H9 (cell line): ENCODE data around the gene JARID2. TPM values are rescaled to one million over a fixed set of nuclear protein-coding genes. Genes with fewer than 3 reads are reported as not detected.
A peak's percentile ranks its signal among the peaks of the same experiment; 100 is the strongest.

ENCODE experiments used
- DNase-seq: peaks from one replicate; pipeline ENCODE4 v3.0.0-alpha.2; 2017
- H2AFZ ChIP-seq: one replicate; pipeline ENCODE4 v1.6.1; 2013; ENCODE audit warnings: mild to moderate bottlenecking, low read length, control low read depth, moderate library complexity
- H2AK5ac ChIP-seq: 2 replicates; pipeline ENCODE4 v1.6.1; 2013; ENCODE audit warnings: low read length, control low read depth, mixed read lengths; ENCODE audit not compliant: insufficient read length
- H2BK120ac ChIP-seq: one replicate; pipeline ENCODE4 v1.6.1; 2013; ENCODE audit warnings: low read depth, mild to moderate bottlenecking, low read length, control low read depth, inconsistent platforms; ENCODE audit not compliant: poor library complexity, severe bottlenecking
- H2BK12ac ChIP-seq: 2 replicates; pipeline ENCODE4 v1.6.1; 2013; ENCODE audit warnings: low read length, control low read depth, mixed read lengths, low read depth; ENCODE audit not compliant: insufficient read length
- H2BK15ac ChIP-seq: 2 replicates; pipeline ENCODE4 v1.6.1; 2013; ENCODE audit warnings: low read depth, low read length, control low read depth
- H2BK20ac ChIP-seq: one replicate; pipeline ENCODE4 v1.6.1; 2013; ENCODE audit warnings: low read depth, mild to moderate bottlenecking, low read length, control low read depth, inconsistent platforms; ENCODE audit not compliant: poor library complexity, severe bottlenecking
- H2BK5ac ChIP-seq: 2 replicates; pipeline ENCODE4 v1.6.1; 2013; ENCODE audit warnings: low read length, control low read depth, mixed read lengths; ENCODE audit not compliant: insufficient read length
- H3K14ac ChIP-seq: 2 replicates; pipeline ENCODE4 v1.6.1; 2013; ENCODE audit warnings: low read length, control low read depth; ENCODE audit not compliant: insufficient read depth
- H3K18ac ChIP-seq: 2 replicates; pipeline ENCODE4 v1.6.1; 2013; ENCODE audit warnings: low read depth, mild to moderate bottlenecking, mixed read lengths, low read length, control low read depth; ENCODE audit not compliant: insufficient read length
- H3K23ac ChIP-seq: 2 replicates; pipeline ENCODE4 v1.6.1; 2013; ENCODE audit warnings: low read length, control low read depth, mixed read lengths, low read depth; ENCODE audit not compliant: insufficient read length
- H3K23me2 ChIP-seq: 2 replicates; pipeline ENCODE4 v1.6.1; 2013; ENCODE audit warnings: low read depth, mild to moderate bottlenecking, mixed read lengths, low read length, control low read depth; ENCODE audit not compliant: insufficient read length, poor library complexity, severe bottlenecking
- H3K27ac ChIP-seq: 2 replicates; pipeline ENCODE4 v1.5.1; 2013; ENCODE audit warnings: low read length, control low read depth, mixed read lengths, low read depth; ENCODE audit not compliant: insufficient read length
- H3K27me3 ChIP-seq: 2 replicates; pipeline ENCODE4 v1.6.1; 2013; ENCODE audit warnings: low read length, control low read depth, inconsistent platforms; ENCODE audit not compliant: insufficient read depth
- H3K4ac ChIP-seq: 2 replicates; pipeline ENCODE4 v1.6.1; 2013; ENCODE audit warnings: low read depth, mild to moderate bottlenecking, control low read depth, inconsistent platforms, low read length, moderate library complexity
- H3K4me1 ChIP-seq: 2 replicates; pipeline ENCODE4 v1.6.1; 2013; ENCODE audit warnings: low read length, control low read depth, inconsistent platforms; ENCODE audit not compliant: insufficient read depth
- H3K4me2 ChIP-seq: 2 replicates; pipeline ENCODE4 v1.6.1; 2013; ENCODE audit warnings: low read length, control low read depth, mixed read lengths; ENCODE audit not compliant: insufficient read length, insufficient read depth
- H3K56ac ChIP-seq: 2 replicates; pipeline ENCODE4 v1.6.1; 2013; ENCODE audit warnings: low read depth, mild to moderate bottlenecking, mixed read lengths, low read length, control low read depth; ENCODE audit not compliant: insufficient read length
- H3K79me1 ChIP-seq: 2 replicates; pipeline ENCODE4 v1.6.1; 2013; ENCODE audit warnings: low read depth, mild to moderate bottlenecking, moderate library complexity, low read length, control low read depth, inconsistent platforms; ENCODE audit not compliant: insufficient read depth, poor library complexity, severe bottlenecking
- H3K79me2 ChIP-seq: 2 replicates; pipeline ENCODE4 v1.6.1; 2013; ENCODE audit warnings: low read length, control low read depth, inconsistent platforms; ENCODE audit not compliant: insufficient read depth
- H3K9ac ChIP-seq: 2 replicates; pipeline ENCODE4 v1.6.1; 2013; ENCODE audit warnings: low read length, control low read depth, mixed read lengths; ENCODE audit not compliant: insufficient read length; ENCODE audit errors: extremely low read depth
- H3K9me3 ChIP-seq: one replicate; pipeline ENCODE4 v1.6.1; 2013; ENCODE audit warnings: low read depth, low read length, inconsistent platforms; ENCODE audit not compliant: control insufficient read depth
- H3T11ph ChIP-seq: one replicate; pipeline ENCODE4 v1.6.1; 2013; ENCODE audit warnings: mild to moderate bottlenecking, low read length, control low read depth, inconsistent platforms
- H4K20me1 ChIP-seq: one replicate; pipeline ENCODE4 v1.6.1; 2013; ENCODE audit not compliant: control insufficient read depth, insufficient read length, insufficient read depth
- H4K5ac ChIP-seq: 2 replicates; pipeline ENCODE4 v1.6.1; 2013; ENCODE audit warnings: low read depth, mild to moderate bottlenecking, mixed read lengths, low read length, control low read depth; ENCODE audit not compliant: insufficient read length
- H4K8ac ChIP-seq: replicated peaks from 2 replicates; pipeline ENCODE4 v1.6.1; 2013; ENCODE audit warnings: low read length, control low read depth, mixed read lengths, low read depth; ENCODE audit not compliant: insufficient read length
- H4K91ac ChIP-seq: 2 replicates; pipeline ENCODE4 v1.6.1; 2013; ENCODE audit warnings: low read depth, mild to moderate bottlenecking, moderate library complexity, mixed read lengths, low read length, control low read depth; ENCODE audit not compliant: insufficient read length
- H3K27ac Mint-ChIP-seq, 3 experiments: 2 replicates in 2 of 3; 3 replicates in 1 of 3; pipeline ENCODE4 v1.8.0; 2020 to 2021; ENCODE audit warnings: mixed read lengths in 3 of 3, mild to moderate bottlenecking in 1 of 3, moderate library complexity in 1 of 3
- H3K27me3 Mint-ChIP-seq: 2 replicates; pipeline ENCODE4 v1.8.0; 2021; ENCODE audit warnings: low read depth, mild to moderate bottlenecking, moderate library complexity, mixed read lengths
- H3K36me3 Mint-ChIP-seq, 3 experiments: 2 replicates in 2 of 3; 3 replicates in 1 of 3; pipeline ENCODE4 v1.8.0; 2020 to 2021; ENCODE audit warnings: low read depth in 3 of 3, mixed read lengths in 3 of 3; ENCODE audit not compliant: insufficient read depth in 1 of 3
- H3K4me1 Mint-ChIP-seq, 2 experiments: 2 replicates each; pipeline ENCODE4 v1.8.0; 2020; ENCODE audit warnings: mixed read lengths in 2 of 2
- H3K4me3 Mint-ChIP-seq, 2 experiments: 2 replicates in 1 of 2; 3 replicates in 1 of 2; pipeline ENCODE4 v1.8.0; 2020 to 2021; ENCODE audit warnings: mild to moderate bottlenecking in 2 of 2, mixed read lengths in 2 of 2, moderate library complexity in 1 of 2
- H3K9me3 Mint-ChIP-seq, 2 experiments: 2 replicates in 1 of 2; 3 replicates in 1 of 2; pipeline ENCODE4 v1.8.0; 2020; ENCODE audit warnings: mild to moderate bottlenecking in 2 of 2, mixed read lengths in 2 of 2, moderate library complexity in 1 of 2
- CTCF ChIP-seq: fragments of 200-600 bp; sonication (generic); conservative IDR thresholded peaks from 3 replicates; pipeline ENCODE4 v1.8.0; 2021; ENCODE audit warnings: antibody characterized with exemption, mild to moderate bottlenecking
- WGBS: extraction: QIAGEN DNeasy Blood & Tissue Kit; methylation state at CpG from one replicate; pipeline ENCODE4 v1.1.7; 2013; ENCODE audit warnings: missing lambda C conversion rate, low lambda C conversion rate, mixed read lengths; ENCODE audit not compliant: insufficient read length; ENCODE audit errors: extremely low coverage; 5-methylcytosine and 5-hydroxymethylcytosine counted together
- total RNA-seq: library from RNA; stranded (reverse); gene quantifications from 2 replicates; pipeline ENCODE4 v1.2.1, GENCODE V29; 2021

The JARID2 gene
- total RNA-seq, 1 experiment from 2014 or later: 174 TPM

DNA sequence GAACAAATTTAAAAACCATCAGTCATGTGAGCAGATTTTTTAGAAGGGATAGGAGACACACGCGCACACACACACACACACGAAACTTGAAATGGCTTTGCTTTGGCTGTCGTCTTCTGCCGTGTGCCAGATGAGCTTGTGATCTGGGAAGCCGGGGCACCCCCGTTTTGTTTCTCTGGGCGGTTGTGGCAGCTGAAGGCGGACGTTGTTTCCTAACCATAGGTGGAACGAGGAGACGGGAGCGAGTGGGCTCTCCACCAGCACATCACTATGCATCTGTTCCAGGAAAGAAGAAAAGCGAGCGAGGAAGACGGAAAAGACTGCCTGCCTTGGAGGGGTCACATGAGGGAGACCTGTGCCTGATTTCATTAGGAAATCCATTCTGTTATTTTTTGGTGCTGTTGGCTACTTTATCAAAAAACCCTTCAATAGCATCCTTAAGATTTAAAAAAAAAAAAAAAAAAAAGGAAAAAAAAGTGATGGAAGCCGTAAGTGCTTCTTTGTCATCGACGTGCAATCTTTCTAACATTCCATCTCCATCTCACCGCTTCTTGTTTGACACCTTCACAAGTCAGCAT lies 274.8 kb downstream of the JARID2 start:
- no peak overlapping the region for H3K4me2 ChIP-seq
- H3K4me1 Mint-ChIP-seq: peaks cover 0 to 7% of the 10 kb centered on the region in 2 experiments; a peak in 2 of 4 replicates
- no peak overlapping the region for H2BK12ac ChIP-seq
- no peak overlapping the region for H3K18ac ChIP-seq
- H3K4me3 Mint-ChIP-seq: no peak overlapping the region
- no peak overlapping the region for H3T11ph ChIP-seq
- TF ChIP-seq CTCF: no peak
- no peaks in the 10 kb centered on the region for H3K9me3 ChIP-seq
- no peak overlapping the region for H3K4ac ChIP-seq
- DNase-seq: peak; percentile 25
- no peak overlapping the region for H2BK20ac ChIP-seq
- no peak overlapping the region for H3K14ac ChIP-seq
- H3K36me3 Mint-ChIP-seq: peaks cover 79 to 99% (median 98%) of the 10 kb centered on the region in 3 experiments
- no peaks in the 10 kb centered on the region for H3K23me2 ChIP-seq
- no peak overlapping the region for H4K8ac ChIP-seq
- no CpG with 5 or more reads among the region's 20 CpGs for WGBS
- no peak overlapping the region for H4K91ac ChIP-seq
- H3K79me1 ChIP-seq: no peaks in the 10 kb centered on the region
- peaks cover 13% of the 10 kb centered on the region for H3K27me3 Mint-ChIP-seq
- H2BK120ac ChIP-seq: no peak overlapping the region
- no peak overlapping the region for H4K5ac ChIP-seq
- H3K56ac ChIP-seq: no peak overlapping the region
- H3K27ac ChIP-seq: no peak overlapping the region
- no peak overlapping the region for H3K23ac ChIP-seq
- no peaks in the 10 kb centered on the region for H4K20me1 ChIP-seq
- peaks cover 8 to 24% of the 10 kb centered on the region in 2 experiments for H3K9me3 Mint-ChIP-seq
- H3K27me3 ChIP-seq: no peaks in the 10 kb centered on the region
- no peak overlapping the region for H2AK5ac ChIP-seq
- no peaks in the 10 kb centered on the region for H3K4me1 ChIP-seq
- H2AFZ ChIP-seq: no peak overlapping the region
- no peak overlapping the region for H2BK15ac ChIP-seq
- H3K27ac Mint-ChIP-seq: peak overlapping the region in 2 of 3 experiments; percentile 55 to 71; a peak in 2 of 7 replicates
- no peaks in the 10 kb centered on the region for H3K79me2 ChIP-seq
- H3K9ac ChIP-seq: no peak overlapping the region
- no peak overlapping the region for H2BK5ac ChIP-seq
